Measurements from ENCODE around the gene DGUOK.
"Not testable (repeated sequence)": the region's sequence is repeated elsewhere in the genome, so short reads cannot be mapped to it uniquely, and the experiment has no call there.

DNA sequence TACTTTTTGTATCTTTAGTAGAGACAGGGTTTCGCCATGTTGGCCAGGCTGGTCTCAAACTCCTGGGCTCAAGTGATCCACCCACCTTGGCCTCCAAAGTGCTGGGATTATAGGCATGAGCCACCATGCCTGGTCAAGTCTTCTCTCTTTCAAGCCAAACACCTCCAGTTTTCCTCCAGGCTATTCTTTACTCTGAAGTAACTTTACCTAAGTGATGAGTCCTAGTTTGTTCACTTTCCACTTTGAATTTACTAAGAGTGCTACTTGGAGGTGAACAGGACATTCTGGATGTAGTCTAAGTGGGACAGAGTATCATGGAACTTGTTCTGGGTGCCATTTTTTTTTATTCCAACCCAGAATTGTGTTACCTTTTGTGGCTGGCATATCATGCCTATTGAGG, 13.4 kb downstream of the DGUOK start:
- TF ChIP-seq POLR2A (IDR thresholded peaks at IDR 0.05; ENCODE audit: low read length); GATA1 (IDR thresholded peaks at IDR 0.05; ENCODE audit: low read depth, low read length): not testable (repeated sequence)
